Naive thymus-derived CD8-positive, alpha-beta T cell (primary cell): ENCODE measurements around the gene KIF17. TPM values are rescaled to one million over a fixed set of nuclear protein-coding genes. Genes with fewer than 3 reads are reported as not detected.

Experiments
- ATAC-seq, 2 donors: fragments of 150-1000 bp; cut with Tn5 transposase in 1 of 2; sonication (Bioruptor Pico), chemical (Tn5 transposase) in 1 of 2; 1 replicate in 1 of 2; 2 replicates in 1 of 2; pipeline ENCODE4 v1.10.0; 2021; ENCODE audit warnings: mild to moderate bottlenecking in 2 of 2, moderate library complexity in 2 of 2
- POLR2A ChIA-PET: fragments of 350-600 bp; sonication (Branson Sonifier 250); formaldehyde crosslinking; loops from one replicate; lab custom pipeline; 2021; ENCODE audit warnings: antibody characterized with exemption; lab: Charles Lee
- DNase-seq, 10 donors: peaks; one replicate each; pipeline versions ENCODE4 v3.0.0 to v3.0.0-alpha.2; 2020 to 2022
- H3K27ac Mint-ChIP-seq, 10 donors: one replicate each; pipeline ENCODE4 v1.8.0; 2020 to 2022; ENCODE audit warnings: mild to moderate bottlenecking in 10 of 10, mixed read lengths in 10 of 10, moderate library complexity in 4 of 10, inconsistent platforms in 1 of 10
- H3K27me3 Mint-ChIP-seq, 5 donors: one replicate each; pipeline ENCODE4 v1.8.0; 2021 to 2022; ENCODE audit warnings: mixed read lengths in 5 of 5
- H3K36me3 Mint-ChIP-seq, 3 donors: one replicate each; pipeline ENCODE4 v1.8.0; 2020 to 2022; ENCODE audit warnings: mixed read lengths in 3 of 3, mild to moderate bottlenecking in 2 of 3, inconsistent platforms in 1 of 3
- H3K4me1 Mint-ChIP-seq, 4 donors: one replicate each; pipeline ENCODE4 v1.8.0; 2021 to 2022; ENCODE audit warnings: mixed read lengths in 4 of 4
- H3K4me3 Mint-ChIP-seq, 10 donors: one replicate each; pipeline ENCODE4 v1.8.0; 2020 to 2022; ENCODE audit warnings: mild to moderate bottlenecking in 10 of 10, mixed read lengths in 10 of 10, moderate library complexity in 6 of 10, inconsistent platforms in 1 of 10
- H3K9me3 Mint-ChIP-seq, 9 donors: one replicate each; pipeline ENCODE4 v1.8.0; 2020 to 2022; ENCODE audit warnings: mixed read lengths in 9 of 9, mild to moderate bottlenecking in 3 of 9, inconsistent platforms in 1 of 9, moderate library complexity in 1 of 9
- polyA plus RNA-seq, 3 donors: library from polyadenylated mRNA; unstranded; fragments of 300-500 nt; fragmentation: Illumina TruSeq; gene quantifications; one replicate each; pipeline ENCODE4 v1.2.3, GENCODE V29; 2021
- total RNA-seq, 8 experiments: library from RNA in 2 of 8; stranded (reverse) in 2 of 8; gene quantifications; one replicate each; pipeline ENCODE4 v1.2.3 and lab custom pipeline; 2021 to 2026

The KIF17 gene
- total and polyA plus RNA-seq, 5 experiments from 2014 or later = not detected

DNA sequence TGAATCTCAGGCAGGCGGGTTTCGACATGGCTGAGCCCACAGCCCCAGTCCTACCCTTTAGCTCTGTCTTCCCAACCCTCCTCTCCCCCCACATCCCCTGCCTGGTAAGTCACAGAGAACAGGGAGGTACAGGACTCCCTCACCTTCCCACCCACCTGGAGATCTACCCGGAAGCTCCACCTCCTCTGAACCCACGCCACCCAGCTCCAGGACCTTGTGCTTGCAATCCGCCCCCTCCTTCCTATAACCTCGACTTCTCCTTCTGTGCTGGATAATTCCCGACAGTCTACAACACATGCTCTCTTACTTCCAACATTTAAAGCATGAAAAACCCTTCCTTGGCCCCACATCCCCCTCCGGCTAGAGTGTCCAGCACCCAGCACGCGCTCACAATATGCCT lies 22.3 kb downstream of the KIF17 start:
- DNase-seq (no peak), ATAC-seq (no peak)
- POLR2A ChIA-PET = no interaction called here
- H3K36me3 Mint-ChIP-seq = no peaks in the 10 kb centered on the region
- peaks cover 0 to 3% (median 0%) of the 10 kb centered on the region in 5 donors for H3K27me3 Mint-ChIP-seq
- peaks cover 4 to 11% (median 6%) of the 10 kb centered on the region in 4 donors for H3K4me1 Mint-ChIP-seq
- no peaks in the 10 kb centered on the region for H3K9me3 Mint-ChIP-seq
- peak overlapping the region in 2 of 10 donors; percentile 49 to 61 for H3K27ac Mint-ChIP-seq
- H3K4me3 Mint-ChIP-seq = peak overlapping the region in 7 of 10 donors; percentile 19 to 92 (median 86)

DNA sequence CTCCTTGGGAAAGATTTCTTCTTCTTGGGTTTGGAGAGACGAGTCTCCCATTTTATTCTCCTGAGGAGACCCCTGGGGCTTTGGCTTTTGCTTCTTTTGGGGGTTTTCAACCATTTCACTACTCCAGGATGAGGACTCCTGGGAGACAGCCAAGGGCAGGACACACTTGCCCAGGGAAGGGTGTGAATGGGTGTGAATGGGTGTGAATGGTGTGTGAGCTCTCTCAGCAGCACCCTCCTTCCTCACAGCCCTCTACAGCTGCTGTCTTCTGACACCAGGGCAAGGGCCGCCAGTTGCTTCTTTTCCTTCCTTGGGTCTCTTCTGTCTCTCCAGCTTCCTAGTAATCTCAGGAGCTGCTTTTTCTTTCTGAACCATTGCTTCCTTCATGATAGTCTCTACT lies 24.2 kb downstream of the KIF17 start:
- POLR2A ChIA-PET = no interaction called here
- peaks cover 4 to 11% (median 6%) of the 10 kb centered on the region in 4 donors for H3K4me1 Mint-ChIP-seq
- DNase-seq = peak in 1 of 10 donors; percentile 31
- no peaks in the 10 kb centered on the region for H3K27me3 Mint-ChIP-seq
- no peak for ATAC-seq
- no peaks in the 10 kb centered on the region for H3K9me3 Mint-ChIP-seq
- H3K27ac Mint-ChIP-seq = no peak overlapping the region
- no peak overlapping the region for H3K4me3 Mint-ChIP-seq
- H3K36me3 Mint-ChIP-seq = no peaks in the 10 kb centered on the region

- Mint-ChIP-seq H3K9me3 (no peaks in the 10 kb centered on the region), H3K36me3 (no peaks in the 10 kb centered on the region), H3K27ac (peak overlapping the region in 3 of 10 donors; percentile 3 to 37 (median 9)), H3K27me3 (no peaks in the 10 kb centered on the region), H3K4me1 (peaks cover 4 to 9% (median 5%) of the 10 kb centered on the region in 4 donors), H3K4me3 (no peak overlapping the region)
- POLR2A ChIA-PET = interaction anchor here (0.7 kb wide), 1 partner anchor 31 kb away, joined by 3 read pairs; the partner anchor contains the start of gene DDOST
- DNase-seq (peak in 1 of 10 donors; percentile 36), ATAC-seq (no peak)
Observed at GRCh38 chr1:20691872-20692271, 25.9 kb downstream of the KIF17 start.

DNA sequence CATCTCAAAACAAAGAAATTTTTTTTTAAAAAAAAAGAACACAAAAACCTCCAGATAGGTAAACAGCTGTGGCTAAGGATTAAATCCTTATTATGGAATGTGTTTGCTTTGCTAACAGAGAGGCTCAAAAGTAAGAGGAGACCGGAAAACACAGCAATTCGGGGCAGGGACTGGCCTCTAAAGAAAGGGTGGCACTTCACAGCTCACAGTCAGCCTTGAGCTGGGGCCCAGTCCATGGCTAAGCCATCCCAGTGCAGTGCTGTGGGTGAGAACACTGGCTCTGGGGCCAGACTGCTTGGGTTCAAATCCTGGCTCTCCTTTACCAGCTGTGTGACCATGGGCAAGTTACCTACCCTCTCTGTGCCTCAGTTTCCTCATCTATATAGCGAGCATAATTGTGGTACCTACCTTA lies 28.2 kb downstream of the KIF17 start:
- no peaks in the 10 kb centered on the region for H3K4me1 Mint-ChIP-seq
- POLR2A ChIA-PET = no interaction called here
- no peaks in the 10 kb centered on the region for H3K36me3 Mint-ChIP-seq
- DNase-seq (peak in 1 of 10 donors; percentile 19), ATAC-seq (no peak)
- H3K27me3 Mint-ChIP-seq = peaks cover 0 to 11% (median 2%) of the 10 kb centered on the region in 5 donors
- H3K27ac Mint-ChIP-seq = no peak overlapping the region
- no peaks in the 10 kb centered on the region for H3K9me3 Mint-ChIP-seq
- H3K4me3 Mint-ChIP-seq = no peak overlapping the region

DNA sequence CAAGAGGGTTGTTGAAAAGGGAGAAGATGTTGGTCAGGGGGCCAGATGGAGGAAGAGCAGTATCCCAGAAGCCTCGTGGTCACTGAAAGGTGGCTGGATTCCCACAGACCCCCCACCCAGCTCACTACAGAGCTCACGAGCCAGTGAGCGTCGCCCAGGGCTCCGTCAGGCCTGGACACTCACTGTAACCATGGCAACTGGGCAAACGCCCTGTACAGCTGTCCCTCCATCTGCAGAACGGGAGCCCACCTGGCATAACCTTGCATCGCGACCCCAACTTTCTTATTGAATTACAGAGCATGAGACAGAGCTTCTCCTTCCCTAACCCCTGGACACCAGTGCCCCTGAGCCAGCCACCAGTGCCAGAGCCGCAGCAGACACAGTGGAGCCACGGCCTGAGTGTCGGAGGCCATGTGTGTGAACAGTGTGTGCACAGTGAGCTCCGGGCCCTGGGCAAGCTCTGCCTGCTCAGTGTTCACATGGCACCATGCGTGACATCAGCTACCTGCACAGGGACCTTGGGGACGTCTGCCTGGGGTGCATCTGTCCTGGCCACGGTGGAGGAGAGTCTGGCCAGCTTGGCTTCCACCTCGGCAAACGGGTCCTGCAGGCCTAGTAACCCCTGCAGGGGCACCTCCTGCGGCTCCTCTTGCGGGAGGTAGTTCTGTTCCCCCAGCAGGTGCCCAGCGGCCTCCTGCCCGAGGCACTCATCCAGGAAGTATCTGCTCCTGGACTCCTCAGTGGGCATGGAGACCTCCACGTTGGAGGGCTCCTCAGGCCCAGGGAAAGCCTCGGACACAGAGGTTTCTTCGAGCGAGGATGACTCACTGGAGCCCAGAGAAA lies 30.7 kb downstream of the KIF17 start:
- DNase-seq = no peak
- Mint-ChIP-seq H3K9me3 (no peaks in the 10 kb centered on the region), H3K4me1 (no peaks in the 10 kb centered on the region), H3K4me3 (no peak overlapping the region), H3K27ac (no peak overlapping the region), H3K27me3 (peaks cover 1 to 11% (median 5%) of the 10 kb centered on the region in 5 donors), H3K36me3 (no peaks in the 10 kb centered on the region)
- POLR2A ChIA-PET = no interaction called here
- no peak for ATAC-seq

- no peak for ATAC-seq
- Mint-ChIP-seq H3K4me1 (no peaks in the 10 kb centered on the region), H3K9me3 (no peaks in the 10 kb centered on the region), H3K36me3 (no peaks in the 10 kb centered on the region), H3K27ac (peak overlapping the region in 1 of 10 donors; percentile 22), H3K27me3 (peaks cover 1 to 11% (median 7%) of the 10 kb centered on the region in 5 donors), H3K4me3 (no peak overlapping the region)
- DNase-seq = no peak
- POLR2A ChIA-PET = no interaction called here
Observed at GRCh38 chr1:20685741-20686140, 32.1 kb downstream of the KIF17 start.

GRCh38 chr1:20685099-20685662 lies 32.6 kb downstream of the KIF17 start:
- peaks cover 1 to 11% (median 7%) of the 10 kb centered on the region in 5 donors for H3K27me3 Mint-ChIP-seq
- no peak for DNase-seq
- no peak for ATAC-seq
- no peaks in the 10 kb centered on the region for H3K4me1 Mint-ChIP-seq
- no peaks in the 10 kb centered on the region for H3K36me3 Mint-ChIP-seq
- peak overlapping the region in 1 of 10 donors; percentile 25 for H3K27ac Mint-ChIP-seq
- POLR2A ChIA-PET = no interaction called here
- H3K4me3 Mint-ChIP-seq = no peak overlapping the region
- H3K9me3 Mint-ChIP-seq = no peaks in the 10 kb centered on the region

DNA sequence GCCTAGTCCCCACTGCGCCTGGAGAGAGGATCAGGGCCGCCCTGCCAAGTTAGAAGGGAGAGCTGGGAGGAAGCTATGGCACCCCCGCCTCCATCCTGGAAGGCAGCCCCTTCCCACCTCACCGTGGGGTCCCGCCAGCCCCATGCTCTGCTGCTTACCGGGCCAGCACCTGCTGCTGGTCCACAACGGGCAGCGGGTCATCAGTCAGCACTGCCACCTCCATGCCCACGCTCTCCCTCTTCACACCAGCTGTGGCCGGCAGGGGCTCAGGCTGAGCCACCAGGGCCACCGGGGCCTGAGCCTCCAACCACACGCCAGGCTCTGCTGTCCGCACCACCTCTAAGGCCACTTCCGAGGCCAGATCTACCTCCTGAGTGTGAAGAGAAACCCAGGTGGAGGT lies 33.2 kb downstream of the KIF17 start:
- Mint-ChIP-seq H3K36me3 (no peaks in the 10 kb centered on the region), H3K9me3 (no peaks in the 10 kb centered on the region), H3K4me1 (peaks cover 0 to under 1% (median 0%) of the 10 kb centered on the region in 4 donors), H3K27me3 (peaks cover 1 to 11% (median 7%) of the 10 kb centered on the region in 5 donors), H3K27ac (no peak overlapping the region), H3K4me3 (no peak overlapping the region)
- no peak for ATAC-seq
- peak in 1 of 10 donors; percentile 43 for DNase-seq
- POLR2A ChIA-PET = no interaction called here

GRCh38 chr1:20684050-20684620 lies 33.7 kb downstream of the KIF17 start:
- POLR2A ChIA-PET = no interaction called here
- no peaks in the 10 kb centered on the region for H3K9me3 Mint-ChIP-seq
- DNase-seq (peak in 1 of 10 donors; percentile 50), ATAC-seq (no peak)
- H3K4me1 Mint-ChIP-seq = peaks cover 0 to 3% (median 0%) of the 10 kb centered on the region in 4 donors
- H3K27ac Mint-ChIP-seq = no peak overlapping the region
- no peaks in the 10 kb centered on the region for H3K36me3 Mint-ChIP-seq
- H3K4me3 Mint-ChIP-seq = no peak overlapping the region
- H3K27me3 Mint-ChIP-seq = peaks cover 1 to 11% (median 7%) of the 10 kb centered on the region in 5 donors

DNA sequence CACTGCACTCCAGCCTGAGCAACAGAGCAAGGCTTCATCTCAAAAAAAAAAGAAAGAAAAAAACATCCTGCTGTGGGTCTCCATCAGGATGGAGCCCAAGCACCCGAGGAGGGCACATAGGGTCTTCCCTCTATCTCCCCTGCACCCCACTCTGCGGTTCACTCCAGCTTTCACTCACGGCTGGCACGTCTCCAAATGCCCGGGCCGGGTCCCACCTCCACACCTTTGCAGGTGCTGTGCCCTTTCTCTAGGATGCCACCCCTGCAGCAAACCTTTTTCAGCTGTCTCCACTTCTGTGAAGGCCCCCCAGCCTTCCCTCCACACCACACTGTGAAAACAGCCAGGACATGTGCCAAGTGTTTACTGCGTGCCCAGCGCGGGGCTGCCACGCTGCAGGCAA lies 34.2 kb downstream of the KIF17 start:
- POLR2A ChIA-PET = no interaction called here
- Mint-ChIP-seq H3K4me1 (peaks cover 2 to 8% (median 4%) of the 10 kb centered on the region in 4 donors), H3K4me3 (no peak overlapping the region), H3K36me3 (no peaks in the 10 kb centered on the region), H3K27me3 (peaks cover 1 to 11% (median 7%) of the 10 kb centered on the region in 5 donors), H3K9me3 (no peaks in the 10 kb centered on the region), H3K27ac (no peak overlapping the region)
- no peak for ATAC-seq
- DNase-seq = peak in 1 of 10 donors; percentile 16

GRCh38 chr1:20682571-20683236 lies 35.1 kb downstream of the KIF17 start:
- peaks cover 0 to 3% (median 0%) of the 10 kb centered on the region in 3 donors for H3K36me3 Mint-ChIP-seq
- H3K9me3 Mint-ChIP-seq = peaks cover 0 to 4% (median 3%) of the 10 kb centered on the region in 9 donors
- ATAC-seq = no peak
- DNase-seq = peak in 1 of 10 donors; percentile 26
- POLR2A ChIA-PET = no interaction called here
- no peak overlapping the region for H3K4me3 Mint-ChIP-seq
- H3K27me3 Mint-ChIP-seq = peaks cover 3 to 11% (median 7%) of the 10 kb centered on the region in 5 donors
- H3K27ac Mint-ChIP-seq = no peak overlapping the region
- peaks cover 6 to 12% (median 8%) of the 10 kb centered on the region in 4 donors for H3K4me1 Mint-ChIP-seq

DNA sequence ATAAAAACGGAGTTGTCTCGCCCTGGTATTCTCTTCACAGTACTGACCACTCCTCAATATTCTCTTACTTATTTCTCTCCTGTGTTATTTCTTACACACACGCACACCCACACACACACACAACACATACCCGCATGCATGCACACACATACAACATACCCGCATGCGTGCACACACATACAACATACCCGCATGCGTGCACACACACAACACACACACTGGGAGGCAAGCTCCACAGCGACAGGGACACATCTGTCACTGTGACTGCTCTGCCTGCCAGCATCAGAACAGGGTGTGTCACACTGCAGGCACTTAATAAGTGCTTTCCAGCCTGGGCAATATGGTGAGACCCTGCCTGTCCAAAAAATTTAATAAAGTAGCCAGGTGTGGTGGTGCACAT lies 35.8 kb downstream of the KIF17 start:
- no peak overlapping the region for H3K4me3 Mint-ChIP-seq
- DNase-seq (peak in 1 of 10 donors; percentile 4), ATAC-seq (no peak)
- H3K27me3 Mint-ChIP-seq = peaks cover 3 to 11% (median 7%) of the 10 kb centered on the region in 5 donors
- H3K36me3 Mint-ChIP-seq = peaks cover 0 to 6% (median 0%) of the 10 kb centered on the region in 3 donors
- POLR2A ChIA-PET = no interaction called here
- H3K27ac Mint-ChIP-seq = peak overlapping the region in 1 of 10 donors; percentile 53
- H3K9me3 Mint-ChIP-seq = peaks cover 0 to 9% (median 3%) of the 10 kb centered on the region in 9 donors
- peaks cover 6 to 12% (median 8%) of the 10 kb centered on the region in 4 donors for H3K4me1 Mint-ChIP-seq
